Measurements from ENCODE around the gene SLC35F3. TPM values are rescaled to one million over a fixed set of nuclear protein-coding genes. Genes with fewer than 3 reads are reported as not detected.

SLC35F3 gene
- total RNA-seq, 2 donors from 2014 or later, result not detected

- Histone ChIP-seq H3K27ac (no peak overlapping the region), H3K4me1 (no peaks in the 10 kb centered on the region), H3K36me3 (no peaks in the 10 kb centered on the region), H3K9me3 (peaks cover 0 to 11% of the 10 kb centered on the region in 2 donors), H3K4me3 (no peak overlapping the region), H3K27me3 (no peaks in the 10 kb centered on the region)
- no peak for TF ChIP-seq CTCF (IDR thresholded peaks at IDR 0.05)
- DNase-seq (ENCODE audit: low spot score), result no peak
Measured at GRCh38 chr1:233865902-233866301, 38.6 kb upstream of the SLC35F3 start.

GRCh38 chr1:233867028-233867427 lies 37.4 kb upstream of the SLC35F3 start:
- H3K27ac ChIP-seq, result no peak overlapping the region
- no peak for DNase-seq (ENCODE audit: low spot score)
- peaks cover 0 to 11% of the 10 kb centered on the region in 2 donors for H3K9me3 ChIP-seq
- H3K36me3 ChIP-seq, result no peaks in the 10 kb centered on the region
- H3K4me1 ChIP-seq, result no peaks in the 10 kb centered on the region
- no peaks in the 10 kb centered on the region for H3K27me3 ChIP-seq
- H3K4me3 ChIP-seq, result no peak overlapping the region
- no peak for TF ChIP-seq CTCF (IDR thresholded peaks at IDR 0.05)

GRCh38 chr1:233868461-233868860 lies 36.0 kb upstream of the SLC35F3 start:
- Histone ChIP-seq H3K4me1 (no peaks in the 10 kb centered on the region), H3K27ac (no peak overlapping the region), H3K36me3 (no peaks in the 10 kb centered on the region), H3K4me3 (no peak overlapping the region), H3K27me3 (no peaks in the 10 kb centered on the region), H3K9me3 (peaks cover 0 to 11% of the 10 kb centered on the region in 2 donors)
- TF ChIP-seq CTCF (IDR thresholded peaks at IDR 0.05), result no peak
- DNase-seq (ENCODE audit: low spot score), result no peak

- H3K27me3 ChIP-seq, result no peaks in the 10 kb centered on the region
- no peak for TF ChIP-seq CTCF (IDR thresholded peaks at IDR 0.05)
- no peak for DNase-seq (ENCODE audit: low spot score)
- H3K4me1 ChIP-seq, result no peaks in the 10 kb centered on the region
- H3K27ac ChIP-seq, result no peak overlapping the region
- no peak overlapping the region for H3K4me3 ChIP-seq
- peaks cover 0 to 11% of the 10 kb centered on the region in 2 donors for H3K9me3 ChIP-seq
- no peaks in the 10 kb centered on the region for H3K36me3 ChIP-seq
Measured at GRCh38 chr1:233869680-233870079, 34.8 kb upstream of the SLC35F3 start.

- H3K36me3 ChIP-seq, result no peaks in the 10 kb centered on the region
- H3K9me3 ChIP-seq, result no peaks in the 10 kb centered on the region
- no peak overlapping the region for H3K4me3 ChIP-seq
- no peaks in the 10 kb centered on the region for H3K27me3 ChIP-seq
- DNase-seq (ENCODE audit: low spot score), result no peak
- no peak for TF ChIP-seq CTCF (IDR thresholded peaks at IDR 0.05)
- no peaks in the 10 kb centered on the region for H3K4me1 ChIP-seq
- H3K27ac ChIP-seq, result no peak overlapping the region
Measured at GRCh38 chr1:233873666-233874065, 30.8 kb upstream of the SLC35F3 start.

- Histone ChIP-seq H3K4me1 (no peaks in the 10 kb centered on the region), H3K27ac (no peak overlapping the region), H3K4me3 (no peak overlapping the region), H3K27me3 (no peaks in the 10 kb centered on the region), H3K9me3 (peaks cover 0 to 10% of the 10 kb centered on the region in 2 donors), H3K36me3 (no peaks in the 10 kb centered on the region)
- no peak for TF ChIP-seq CTCF (IDR thresholded peaks at IDR 0.05)
- no peak for DNase-seq (ENCODE audit: low spot score)
Measured at GRCh38 chr1:233879841-233880240, 24.6 kb upstream of the SLC35F3 start.

Data from right atrium auricular region (tissue), 2 donors.